ENCODE measurements around the gene ZNRF4.

- TF ChIP-seq POLR2A (IDR thresholded peaks at IDR 0.05) (no peak), CTCF (IDR thresholded peaks at IDR 0.05) (no peak)
Measured at GRCh38 chr19:5435642-5436017, 19.6 kb upstream of the ZNRF4 start.

Data from lower leg skin (tissue), 3 donors.